Stimulated activated CD8-positive, alpha-beta memory T cell treated with anti-CD3 and anti-CD28 coated beads, Interleukin-15, amount 100 ng/mL, for 4 hours (primary cell): ENCODE data around the gene FOXN3.

Experiments
- DNase-seq, 2 donors: peaks; one replicate each; pipeline ENCODE4 v3.0.0-alpha.2; 2020; ENCODE audit warnings: low read depth in 2 of 2

Gene FOXN3

GRCh38 chr14:89432226-89432625 lies 15.2 kb upstream of the FOXN3 start:
- DNase-seq = no peak

DNA sequence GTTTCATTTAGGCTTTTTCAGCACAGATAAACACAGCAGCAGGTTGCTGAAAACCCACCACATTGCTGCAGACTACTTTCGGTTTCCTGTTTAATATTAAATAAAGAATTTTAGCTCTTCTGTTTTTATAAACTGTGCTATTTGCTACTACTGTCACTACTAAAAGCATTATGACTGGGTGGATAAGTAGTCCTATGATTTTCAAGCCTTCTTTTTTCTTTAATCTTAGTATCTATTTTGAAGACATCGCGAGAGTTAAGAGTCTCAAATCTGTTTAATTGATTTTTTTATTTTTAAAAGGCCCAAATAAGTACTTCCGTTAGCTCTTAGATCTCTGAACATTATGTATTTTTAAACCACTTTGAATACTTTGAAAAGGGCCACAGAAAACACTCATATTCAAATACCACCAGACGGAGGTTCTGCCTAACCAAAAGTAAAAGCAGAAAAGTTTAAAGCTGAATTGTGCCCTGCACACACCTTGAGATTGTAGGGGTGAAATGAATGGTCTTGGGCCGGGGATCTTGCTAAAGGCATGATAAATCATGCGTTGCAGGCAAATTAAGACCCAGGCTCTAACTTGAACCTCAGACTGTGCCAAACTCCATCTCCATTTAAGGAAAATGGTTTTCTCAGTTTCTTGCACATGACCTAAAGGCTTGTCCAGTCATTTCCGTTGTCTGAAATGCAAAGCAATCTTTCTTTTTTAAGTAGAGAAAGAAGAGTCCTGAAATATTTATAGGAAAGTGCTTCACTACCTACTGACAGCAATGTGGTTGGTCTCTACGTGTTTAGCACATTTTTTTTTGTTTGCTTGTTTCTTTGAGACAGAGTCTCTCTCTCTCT lies 13.6 kb upstream of the FOXN3 start:
- DNase-seq = no peak

DNA sequence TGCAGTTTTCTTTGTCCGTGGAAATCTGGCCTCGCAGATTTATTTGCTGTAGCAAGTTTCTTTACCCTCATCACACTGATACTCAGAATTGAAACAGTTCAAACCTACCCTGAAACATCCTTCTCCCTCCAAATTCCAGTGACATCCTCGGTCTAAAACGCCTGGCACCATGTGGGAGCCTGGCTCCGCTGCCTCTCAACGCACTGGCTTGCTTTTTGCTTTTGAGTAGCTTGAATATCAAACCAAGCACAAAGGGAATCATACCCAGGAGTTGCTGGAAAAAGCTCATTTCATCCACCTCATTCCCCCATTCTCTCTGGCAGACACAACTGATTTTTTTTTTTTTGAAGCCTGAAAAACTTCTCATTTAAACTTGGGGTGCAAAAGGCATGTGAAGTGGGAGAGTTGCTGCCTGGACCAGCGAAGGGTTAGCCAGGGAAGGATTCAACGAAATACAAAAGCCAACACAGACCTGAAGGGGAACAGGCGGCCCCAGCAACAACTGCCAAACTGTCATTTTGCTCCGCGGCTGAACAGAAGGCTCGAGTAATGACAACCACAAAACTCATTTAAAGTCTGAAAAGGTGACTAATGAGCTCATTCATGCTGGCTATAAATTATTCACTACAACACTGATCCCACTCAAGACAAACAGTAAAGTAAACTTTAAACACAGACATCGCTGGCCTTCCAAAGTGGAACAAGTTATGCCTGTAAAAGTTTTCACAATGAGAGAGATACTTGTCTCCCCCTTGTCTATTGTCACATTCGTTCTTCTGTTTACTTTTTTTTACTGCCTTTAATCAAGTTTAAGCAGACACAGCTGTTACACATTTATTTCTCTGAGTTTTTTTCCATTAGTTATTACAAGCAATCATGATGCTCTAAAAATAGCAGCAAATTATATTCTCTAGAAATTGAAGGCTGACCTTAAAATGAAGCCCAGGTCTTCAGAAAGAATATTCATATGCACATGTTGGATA lies 12.5 kb upstream of the FOXN3 start:
- no peak for DNase-seq

- no peak for DNase-seq
These were observed 11.6 kb upstream of the FOXN3 start for GRCh38 chr14:89428546-89429198.

DNA sequence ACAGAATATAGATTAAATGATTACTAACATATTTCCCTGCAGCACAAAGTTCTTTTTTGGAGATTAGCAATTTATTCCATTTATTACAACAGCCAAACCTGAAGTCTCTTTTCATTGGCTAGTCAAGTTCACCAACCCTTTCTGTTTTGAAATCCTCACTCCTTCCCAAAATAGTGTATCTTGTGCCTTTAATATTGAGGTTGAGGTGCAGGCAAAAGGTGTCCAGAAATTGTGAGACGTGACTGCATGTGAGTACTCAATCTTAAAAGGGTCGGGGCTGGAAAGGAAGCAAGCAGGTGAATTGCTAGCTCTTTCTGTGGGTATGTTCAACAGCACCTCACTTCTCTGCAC lies 11.1 kb upstream of the FOXN3 start:
- DNase-seq = no peak

DNA sequence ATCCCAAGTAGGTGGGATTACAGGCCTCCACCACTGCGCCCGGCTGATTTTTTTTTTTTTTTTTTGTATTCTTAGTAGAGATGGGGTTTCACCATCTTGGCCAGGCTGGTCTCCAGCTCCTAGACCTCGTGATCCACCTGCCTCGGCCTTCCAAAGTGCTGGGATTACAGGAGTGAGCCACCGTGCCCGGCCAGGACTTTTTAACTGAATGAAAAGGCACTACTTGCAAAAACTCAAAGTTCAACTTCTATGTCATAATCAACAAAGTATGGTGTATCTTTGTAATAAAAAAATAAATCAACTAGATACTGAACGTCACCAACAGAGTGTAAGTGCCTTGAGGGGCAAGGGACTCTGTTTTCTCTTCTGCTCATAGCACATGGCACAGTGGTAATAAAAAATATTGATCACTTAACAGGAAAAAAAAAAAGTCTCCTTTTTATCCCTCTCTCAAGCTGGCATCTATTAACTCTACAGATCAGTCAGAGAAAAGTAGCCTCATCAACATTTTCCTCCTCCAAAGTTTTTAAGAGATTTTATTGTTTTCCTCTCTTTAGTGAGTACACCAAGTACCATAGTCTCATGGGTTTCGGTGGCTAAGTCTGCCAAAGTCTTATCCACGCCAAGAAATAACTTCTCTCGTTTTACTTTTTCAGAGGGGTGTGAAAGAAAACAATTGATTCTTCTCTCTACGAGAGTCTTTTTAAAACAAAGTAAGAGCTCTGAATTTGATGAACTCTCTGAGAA lies 10.6 kb upstream of the FOXN3 start:
- no peak for DNase-seq

- DNase-seq = no peak
These were observed 8.9 kb upstream of the FOXN3 start for GRCh38 chr14:89425931-89426330.

DNA sequence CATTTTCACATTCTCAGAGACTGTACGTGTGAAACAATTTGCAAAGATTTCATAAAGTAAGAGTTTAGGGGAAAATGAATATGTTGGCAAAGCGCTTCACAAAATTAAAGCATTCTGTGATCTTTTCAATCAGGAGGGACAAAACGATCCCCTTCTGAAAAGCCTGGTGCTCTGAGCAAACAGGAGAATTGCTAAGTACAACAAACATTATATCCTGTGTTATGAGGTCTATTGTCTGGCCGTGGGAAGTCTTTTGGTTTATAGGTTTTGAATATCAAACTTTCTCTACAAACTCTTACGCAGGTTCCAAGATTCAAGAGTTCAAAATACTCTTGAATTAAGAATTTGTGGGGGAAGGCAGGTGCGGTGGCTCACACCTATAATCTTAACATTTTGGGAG lies 7.2 kb upstream of the FOXN3 start:
- no peak for DNase-seq

DNA sequence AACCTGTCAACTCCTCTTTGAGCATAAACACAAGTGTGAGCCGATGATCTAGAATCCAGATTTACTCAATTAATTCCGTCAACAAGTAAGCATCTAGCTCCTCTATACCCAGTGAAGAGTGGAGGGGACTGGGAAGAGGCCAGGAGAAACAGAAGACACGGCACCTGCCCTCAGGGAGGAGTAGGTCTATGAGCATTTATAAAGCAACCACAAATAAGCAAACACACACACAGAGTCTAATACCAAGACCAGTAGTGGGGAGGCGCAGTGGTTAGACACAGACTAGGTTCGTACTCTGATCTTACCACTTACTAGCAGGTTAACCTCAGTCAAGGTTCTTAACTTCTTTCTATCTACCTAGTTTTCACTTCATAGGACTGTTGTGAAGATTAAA lies 5.9 kb upstream of the FOXN3 start:
- no peak for DNase-seq

GRCh38 chr14:89422181-89422951 lies 5.3 kb upstream of the FOXN3 start:
- peak in 1 of 2 donors; percentile 57 for DNase-seq

GRCh38 chr14:89420502-89420901 lies 3.5 kb upstream of the FOXN3 start:
- DNase-seq = no peak

- DNase-seq = no peak
These were observed 3.0 kb upstream of the FOXN3 start for GRCh38 chr14:89419973-89420482.

DNA sequence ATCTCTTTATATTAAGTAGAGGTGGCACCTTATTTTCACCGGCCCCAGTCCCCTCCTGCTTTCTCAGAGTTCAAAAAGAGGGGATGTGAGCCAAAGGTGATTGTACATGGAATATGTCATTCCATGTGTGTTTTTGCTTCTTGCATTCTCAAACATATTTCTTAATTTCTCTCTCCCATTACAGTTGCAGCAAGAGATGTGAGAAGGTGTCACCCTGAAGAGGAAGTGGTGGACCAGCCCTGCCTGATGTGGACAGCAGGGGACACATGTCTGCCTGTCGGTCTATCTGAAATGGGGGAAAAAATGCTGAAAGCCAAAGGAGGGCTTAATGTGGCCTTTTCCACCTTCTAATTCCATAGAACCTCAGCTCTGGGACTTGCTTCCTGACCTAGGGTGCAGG lies 1.9 kb upstream of the FOXN3 start:
- DNase-seq = no peak

DNA sequence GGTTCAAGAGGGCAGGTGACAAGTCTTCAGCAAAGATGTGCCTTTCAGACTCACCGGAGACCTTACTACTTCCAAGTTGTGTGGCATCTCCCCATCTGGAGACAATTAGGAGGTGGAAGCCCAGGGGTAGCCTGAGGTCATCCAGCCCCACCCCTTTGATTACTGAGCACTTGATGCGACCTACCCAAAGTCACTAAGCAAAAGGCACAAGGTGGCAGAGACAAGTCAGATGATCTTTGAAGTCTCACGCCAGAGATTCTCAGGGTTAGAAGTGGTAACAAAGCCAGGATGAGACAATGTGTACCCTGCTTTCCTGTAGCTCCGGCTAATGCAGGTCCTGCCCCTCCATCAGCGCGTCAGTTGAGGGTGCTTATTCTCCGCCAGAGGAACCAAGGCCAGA lies 1.4 kb upstream of the FOXN3 start:
- DNase-seq = no peak

GRCh38 chr14:89417465-89418225 lies 612 bp upstream of the FOXN3 start:
- peak; percentile 34 to 43 for DNase-seq

GRCh38 chr14:89416002-89416995 lies 734 bp downstream of the FOXN3 start:
- DNase-seq = peak; percentile 98 to 99

GRCh38 chr14:89415159-89415558 lies 1.9 kb downstream of the FOXN3 start:
- no peak for DNase-seq

GRCh38 chr14:89411976-89412375 lies 5.1 kb downstream of the FOXN3 start:
- DNase-seq = no peak

- no peak for DNase-seq
These were observed 7.1 kb downstream of the FOXN3 start for GRCh38 chr14:89409961-89410360.
